OCI-LY1 (cell line): Measurements from ENCODE around the gene MT1A.

Experiments used
- EZH2 ChIP-seq: fragments of 200-600 bp; sonication (generic), shearing (Covaris generic); IDR thresholded peaks from 2 replicates; pipeline ENCODE4 v1.8.0; 2017; ENCODE audit warnings: borderline replicate concordance, mixed run types, mild to moderate bottlenecking, antibody characterized with exemption, low read length, moderate library complexity, mixed read lengths
- TF ChIP-seq, protein P1 (sequence below): fragments of 200-600 bp; sonication (generic), shearing (Covaris generic); IDR thresholded peaks from 2 replicates; pipeline ENCODE4 v1.5.1; 2017; ENCODE audit warnings: mild to moderate bottlenecking, antibody characterized with exemption, low read length, moderate library complexity, mixed read lengths

- TF ChIP-seq, protein P1, sequence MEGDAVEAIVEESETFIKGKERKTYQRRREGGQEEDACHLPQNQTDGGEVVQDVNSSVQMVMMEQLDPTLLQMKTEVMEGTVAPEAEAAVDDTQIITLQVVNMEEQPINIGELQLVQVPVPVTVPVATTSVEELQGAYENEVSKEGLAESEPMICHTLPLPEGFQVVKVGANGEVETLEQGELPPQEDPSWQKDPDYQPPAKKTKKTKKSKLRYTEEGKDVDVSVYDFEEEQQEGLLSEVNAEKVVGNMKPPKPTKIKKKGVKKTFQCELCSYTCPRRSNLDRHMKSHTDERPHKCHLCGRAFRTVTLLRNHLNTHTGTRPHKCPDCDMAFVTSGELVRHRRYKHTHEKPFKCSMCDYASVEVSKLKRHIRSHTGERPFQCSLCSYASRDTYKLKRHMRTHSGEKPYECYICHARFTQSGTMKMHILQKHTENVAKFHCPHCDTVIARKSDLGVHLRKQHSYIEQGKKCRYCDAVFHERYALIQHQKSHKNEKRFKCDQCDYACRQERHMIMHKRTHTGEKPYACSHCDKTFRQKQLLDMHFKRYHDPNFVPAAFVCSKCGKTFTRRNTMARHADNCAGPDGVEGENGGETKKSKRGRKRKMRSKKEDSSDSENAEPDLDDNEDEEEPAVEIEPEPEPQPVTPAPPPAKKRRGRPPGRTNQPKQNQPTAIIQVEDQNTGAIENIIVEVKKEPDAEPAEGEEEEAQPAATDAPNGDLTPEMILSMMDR, result no peak
- TF ChIP-seq EZH2, result no peak
Observed at GRCh38 chr16:56682703-56683397, 44.4 kb downstream of the MT1A start.
